Caco-2 (cell line): Measurements from ENCODE around the gene SLC22A6. TPM values are rescaled to one million over a fixed set of nuclear protein-coding genes. Genes with fewer than 3 reads are reported as not detected.

Source experiments
- BruUV-seq: library from RNA; stranded (reverse); fragments of 400-500 nt; replicated peaks from 2 replicates; lab custom pipeline; 2021; lab: Mats Ljungman, UMichigan
- CTCF ChIA-PET: fragments of 300-600 bp; sonication (Branson Sonifier 250); formaldehyde crosslinking; loops from one replicate; lab custom pipeline; 2022; ENCODE audit warnings: antibody characterized with exemption; lab: Charles Lee
- POLR2A ChIA-PET: fragments of 300-600 bp; sonication (Branson Sonifier 250); formaldehyde crosslinking; loops from one replicate; lab custom pipeline; 2022; ENCODE audit warnings: antibody characterized with exemption; lab: Charles Lee
- DNase-seq, 2 experiments: peaks; one replicate each; pipeline versions ENCODE4 v3.0.0 to v3.0.0-alpha.2; 2020 to 2022
- H3K27me3 ChIP-seq: replicated peaks from 2 replicates; pipeline ENCODE4 v1.6.0; 2011; ENCODE audit warnings: low read length; ENCODE audit not compliant: control insufficient read depth, insufficient read depth
- H3K36me3 ChIP-seq: 2 replicates; pipeline ENCODE4 v1.5.1; 2011; ENCODE audit warnings: low read length; ENCODE audit not compliant: control insufficient read depth, insufficient read depth
- H3K4me1 ChIP-seq: fragments of 250-450 bp; sonication (Bioruptor Pico); 2 replicates; pipeline ENCODE4 v1.5.1; 2020; ENCODE audit warnings: mild to moderate bottlenecking
- H3K4me3 ChIP-seq: 2 replicates; pipeline ENCODE4 v1.5.1; 2011; ENCODE audit warnings: low read depth, mild to moderate bottlenecking, control low read depth, low read length
- H3K9me3 ChIP-seq: fragments of 250-450 bp; sonication (Bioruptor Pico); 2 replicates; pipeline ENCODE4 v1.5.1; 2020; ENCODE audit warnings: mild to moderate bottlenecking, moderate library complexity
- H3K27ac Mint-ChIP-seq: one replicate; pipeline ENCODE4 v1.8.0; 2022; ENCODE audit warnings: mixed read lengths; ENCODE audit not compliant: unreplicated experiment
- H3K27me3 Mint-ChIP-seq: one replicate; pipeline ENCODE4 v1.8.0; 2022; ENCODE audit warnings: mixed read lengths; ENCODE audit not compliant: insufficient read depth, unreplicated experiment
- H3K36me3 Mint-ChIP-seq: one replicate; pipeline ENCODE4 v1.8.0; 2022; ENCODE audit warnings: mild to moderate bottlenecking, mixed read lengths; ENCODE audit not compliant: insufficient read depth, unreplicated experiment
- H3K4me1 Mint-ChIP-seq: one replicate; pipeline ENCODE4 v1.8.0; 2022; ENCODE audit warnings: low read depth, mixed read lengths; ENCODE audit not compliant: unreplicated experiment
- H3K4me3 Mint-ChIP-seq: one replicate; pipeline ENCODE4 v1.8.0; 2022; ENCODE audit warnings: mild to moderate bottlenecking, moderate library complexity, mixed read lengths; ENCODE audit not compliant: unreplicated experiment
- H3K9me3 Mint-ChIP-seq: one replicate; pipeline ENCODE4 v1.8.0; 2022; ENCODE audit warnings: mixed read lengths; ENCODE audit not compliant: unreplicated experiment
- CTCF ChIP-seq, 2 experiments: fragments of 200-600 bp in 1 of 2; IDR thresholded peaks; 1 replicate in 1 of 2; 2 replicates in 1 of 2; pipeline versions ENCODE4 v1.5.1 to v1.8.0; 2011 to 2022; ENCODE audit warnings: antibody characterized with exemption in 1 of 2, control low read depth in 1 of 2, inconsistent platforms in 1 of 2, low read depth in 1 of 2, low read length in 1 of 2, mild to moderate bottlenecking in 1 of 2, moderate library complexity in 1 of 2; ENCODE audit not compliant: insufficient read depth in 1 of 2, severe bottlenecking in 1 of 2, unreplicated experiment in 1 of 2
- intact Hi-C: fragments of 100-400 bp; cut with micrococcal nuclease; formaldehyde crosslinking; loops from one replicate; pipeline ENCODE4 v1.10.0; 2022; ENCODE audit not compliant: unreplicated experiment
- total RNA-seq: library from RNA; stranded (reverse); gene quantifications from 2 replicates; pipeline ENCODE4 v1.2.3, GENCODE V29; 2022

SLC22A6 gene
- total RNA-seq, 1 experiment from 2014 or later: not detected

GRCh38 chr11:63012430-63012829, 27.7 kb upstream of the SLC22A6 start:
- Mint-ChIP-seq H3K4me3 (no peak overlapping the region), H3K27ac (no peak overlapping the region), H3K9me3 (no peaks in the 10 kb centered on the region), H3K27me3 (no peaks in the 10 kb centered on the region), H3K36me3 (no peaks in the 10 kb centered on the region), H3K4me1 (peaks cover 17% of the 10 kb centered on the region)
- BruUV-seq: no TSS peak
- POLR2A ChIA-PET: no interaction called here
- H3K27me3 ChIP-seq: no peaks in the 10 kb centered on the region
- CTCF ChIA-PET: interaction anchor here (1.0 to 1.2 kb wide), 2 partner anchors 11 to 106 kb away, joined by 3 read pairs; no protein-coding TSS in a partner anchor
- peaks cover 14% of the 10 kb centered on the region for H3K4me1 ChIP-seq
- H3K9me3 ChIP-seq: no peaks in the 10 kb centered on the region
- DNase-seq: no peak
- intact Hi-C loops: no loop called here
- no peaks in the 10 kb centered on the region for H3K36me3 ChIP-seq
- TF ChIP-seq CTCF (IDR thresholded peaks at IDR 0.05; ENCODE audit: insufficient read depth in 1 of 2, low read depth in 1 of 2, low read length in 1 of 2, severe bottlenecking in 1 of 2, unreplicated experiment in 1 of 2): no peak
- no peak overlapping the region for H3K4me3 ChIP-seq

- ChIA-PET POLR2A (no interaction called here), CTCF (no interaction called here)
- Histone ChIP-seq H3K4me3 (no peak overlapping the region), H3K4me1 (peaks cover 12% of the 10 kb centered on the region), H3K36me3 (no peaks in the 10 kb centered on the region), H3K9me3 (no peaks in the 10 kb centered on the region), H3K27me3 (no peaks in the 10 kb centered on the region)
- no peak for DNase-seq
- Mint-ChIP-seq H3K4me1 (peaks cover 17% of the 10 kb centered on the region), H3K9me3 (no peaks in the 10 kb centered on the region), H3K36me3 (no peaks in the 10 kb centered on the region), H3K27ac (no peak overlapping the region), H3K4me3 (no peak overlapping the region), H3K27me3 (no peaks in the 10 kb centered on the region)
- no peak for TF ChIP-seq CTCF (IDR thresholded peaks at IDR 0.05; ENCODE audit: insufficient read depth in 1 of 2, low read depth in 1 of 2, low read length in 1 of 2, severe bottlenecking in 1 of 2, unreplicated experiment in 1 of 2)
- intact Hi-C loops: no loop called here
- BruUV-seq: no TSS peak
Observed at GRCh38 chr11:63010934-63011439, 26.2 kb upstream of the SLC22A6 start.

GRCh38 chr11:63007920-63008319, 23.2 kb upstream of the SLC22A6 start:
- BruUV-seq: no TSS peak
- Mint-ChIP-seq H3K27me3 (no peaks in the 10 kb centered on the region), H3K36me3 (no peaks in the 10 kb centered on the region), H3K27ac (no peak overlapping the region), H3K4me3 (no peak overlapping the region), H3K9me3 (no peaks in the 10 kb centered on the region), H3K4me1 (peaks cover 9% of the 10 kb centered on the region)
- Histone ChIP-seq H3K4me1 (peaks cover 7% of the 10 kb centered on the region; the same call in 1 of the 2 replicates), H3K36me3 (no peaks in the 10 kb centered on the region), H3K4me3 (no peak overlapping the region), H3K9me3 (no peaks in the 10 kb centered on the region), H3K27me3 (no peaks in the 10 kb centered on the region)
- ChIA-PET POLR2A (no interaction called here), CTCF (interaction anchor here (0.9 kb wide), 1 partner anchor 16 kb away, joined by 5 read pairs; no protein-coding TSS in a partner anchor)
- no peak for DNase-seq
- TF ChIP-seq CTCF (IDR thresholded peaks at IDR 0.05; ENCODE audit: insufficient read depth in 1 of 2, low read depth in 1 of 2, low read length in 1 of 2, severe bottlenecking in 1 of 2, unreplicated experiment in 1 of 2): no peak
- intact Hi-C loops: no loop called here
